SK-N-SH (cell line): ENCODE results near the gene ACD. TPM values are rescaled to one million over a fixed set of nuclear protein-coding genes. Genes with fewer than 3 reads are reported as not detected.

Experiments used
- CTCF ChIA-PET: fragments of 300-600, 350-600 bp; formaldehyde crosslinking; extraction: SDS; loops from one replicate; lab custom pipeline; 2021; lab: Yijun Ruan, JAX
- POLR2A ChIA-PET: fragments of 350-600 bp; sonication (Branson Sonifier 250); formaldehyde crosslinking; extraction: SDS; loops from one replicate; lab custom pipeline; 2020; ENCODE audit warnings: antibody characterized with exemption, inconsistent platforms; lab: Yijun Ruan, JAX
- DNase-seq: peaks from one replicate; pipeline ENCODE4 v3.0.0; 2012
- H2AFZ ChIP-seq: fragments of 200-600 bp; sonication (generic); 2 replicates; pipeline ENCODE4 v1.8.1; 2016; ENCODE audit warnings: antibody characterized with exemption, mild to moderate bottlenecking, low read depth
- H3F3A ChIP-seq: fragments of 200-600 bp; sonication (generic); replicated peaks from 2 replicates; pipeline ENCODE3; 2016; ENCODE audit warnings: antibody characterized with exemption, mild to moderate bottlenecking; ENCODE audit not compliant: insufficient read depth
- H3K27ac ChIP-seq, 2 experiments: fragments of 200-500 bp in 1 of 2; fragments of 200-600 bp in 1 of 2; sonication (Bioruptor generic) in 1 of 2; sonication (generic), shearing (Covaris generic) in 1 of 2; 2 replicates each; pipeline versions ENCODE4 v1.5.1 to v1.6.1; 2014 to 2016; ENCODE audit warnings: low read depth in 2 of 2, inconsistent platforms in 1 of 2, low read length in 1 of 2, mild to moderate bottlenecking in 1 of 2, mixed read lengths in 1 of 2
- H3K27me3 ChIP-seq: fragments of 200-600 bp; sonication (generic), shearing (Covaris generic); 2 replicates; pipeline ENCODE4 v1.6.1; 2016; ENCODE audit warnings: mixed run types; ENCODE audit not compliant: insufficient read depth
- H3K36me3 ChIP-seq, 2 experiments: fragments of 200-500 bp in 1 of 2; fragments of 200-600 bp in 1 of 2; sonication (Bioruptor generic) in 1 of 2; sonication (generic) in 1 of 2; replicated peaks in 1 of 2; 2 replicates each; pipeline versions ENCODE3 to v1.5.1; 2014 to 2016; ENCODE audit warnings: low read length in 1 of 2, mild to moderate bottlenecking in 1 of 2; ENCODE audit not compliant: insufficient read depth in 2 of 2, control insufficient read depth in 1 of 2
- H3K4me1 ChIP-seq, 2 experiments: fragments of 200-500 bp in 1 of 2; fragments of 200-600 bp in 1 of 2; sonication (Bioruptor generic) in 1 of 2; sonication (generic), shearing (Covaris generic) in 1 of 2; 2 replicates each; pipeline versions ENCODE4 v1.5.1 to v1.6.1; 2014 to 2016; ENCODE audit warnings: low read depth in 1 of 2, low read length in 1 of 2, mixed run types in 1 of 2; ENCODE audit not compliant: insufficient read depth in 2 of 2, control insufficient read depth in 1 of 2
- H3K4me2 ChIP-seq: fragments of 200-600 bp; sonication (generic), shearing (Covaris generic); 2 replicates; pipeline ENCODE4 v1.6.1; 2017; ENCODE audit warnings: mixed run types
- H3K4me3 ChIP-seq, 2 experiments: fragments of 200-500 bp in 1 of 2; fragments of 200-600 bp in 1 of 2; sonication (Bioruptor generic) in 1 of 2; sonication (generic), shearing (Covaris generic) in 1 of 2; 2 replicates each; pipeline versions ENCODE4 v1.5.1 to v1.8.1; 2014 to 2016; ENCODE audit warnings: low read depth in 2 of 2, inconsistent platforms in 1 of 2, low read length in 1 of 2, mild to moderate bottlenecking in 1 of 2, mixed read lengths in 1 of 2, moderate library complexity in 1 of 2
- H3K79me2 ChIP-seq: fragments of 200-600 bp; sonication (generic); 2 replicates; pipeline ENCODE4 v1.8.1; 2017; ENCODE audit warnings: mild to moderate bottlenecking; ENCODE audit not compliant: insufficient read depth
- H3K9ac ChIP-seq: fragments of 200-600 bp; sonication (generic); 2 replicates; pipeline ENCODE4 v1.6.1; 2017; ENCODE audit warnings: mixed run types
- H3K9me2 ChIP-seq: fragments of 200-600 bp; sonication (generic); 2 replicates; pipeline ENCODE4 v1.6.1; 2017; ENCODE audit warnings: mixed run types
- H3K9me3 ChIP-seq: fragments of 200-600 bp; sonication (generic); 2 replicates; pipeline ENCODE4 v1.6.1; 2017; ENCODE audit warnings: mixed run types, mild to moderate bottlenecking, moderate library complexity
- H4K20me1 ChIP-seq: fragments of 200-600 bp; sonication (generic); 2 replicates; pipeline ENCODE4 v1.6.1; 2017; ENCODE audit warnings: mild to moderate bottlenecking, mixed run types; ENCODE audit not compliant: insufficient read depth
- CTCF ChIP-seq: fragments of 200-600 bp; sonication (generic); IDR thresholded peaks from 2 replicates; pipeline ENCODE4 v1.6.1; 2017; ENCODE audit warnings: antibody characterized with exemption, mild to moderate bottlenecking, moderate library complexity
- EZH2phosphoT487 ChIP-seq: fragments of 200-600 bp; sonication (generic); IDR thresholded peaks from 2 replicates; pipeline ENCODE4 v1.6.1; 2017; ENCODE audit warnings: low read depth, mixed run types, mild to moderate bottlenecking, antibody characterized with exemption, moderate library complexity, borderline replicate concordance
- FOSL2 ChIP-seq: IDR thresholded peaks from 2 replicates; pipeline ENCODE4 v1.4.0; 2012; ENCODE audit warnings: low read depth, mild to moderate bottlenecking, moderate library complexity, borderline replicate concordance
- FOXM1 ChIP-seq: IDR thresholded peaks from 2 replicates; pipeline ENCODE4 v1.4.0; 2012; ENCODE audit warnings: low read depth, mild to moderate bottlenecking
- GABPA ChIP-seq: IDR thresholded peaks from 2 replicates; pipeline ENCODE4 v1.4.0; 2012; ENCODE audit warnings: low read depth, mild to moderate bottlenecking
- GATA2 ChIP-seq: sonication (generic); formaldehyde crosslinking; IDR thresholded peaks from 2 replicates; pipeline ENCODE4 v1.5.0; 2020; ENCODE audit warnings: mild to moderate bottlenecking, missing genetic modification reagents
- JUND ChIP-seq: IDR thresholded peaks from 2 replicates; pipeline ENCODE4 v1.4.0; 2012
- MAX ChIP-seq: IDR thresholded peaks from 2 replicates; pipeline ENCODE4 v1.4.0; 2012; ENCODE audit warnings: low read depth
- MXI1 ChIP-seq: IDR thresholded peaks from 2 replicates; pipeline ENCODE4 v1.6.1; 2012; ENCODE audit warnings: mild to moderate bottlenecking, low read depth, low read length, improper control_type of control experiment
- NFIC ChIP-seq: IDR thresholded peaks from 2 replicates; pipeline ENCODE4 v1.4.0; 2012; ENCODE audit warnings: borderline replicate concordance
- POLR2AphosphoS5 ChIP-seq: IDR thresholded peaks from 2 replicates; pipeline ENCODE4 v1.6.1; 2012; ENCODE audit warnings: low read depth, low read length
- RFX5 ChIP-seq: IDR thresholded peaks from 2 replicates; pipeline ENCODE4 v1.6.1; 2012; ENCODE audit warnings: mild to moderate bottlenecking, improper control_type of control experiment, low read length
- WGBS: methylation state at CpG from one replicate; pipeline ENCODE4 v1.1.6; 2017; ENCODE audit warnings: low lambda C conversion rate; 5-methylcytosine and 5-hydroxymethylcytosine counted together
- polyA plus RNA-seq, 3 experiments: library from polyadenylated mRNA; depleted of rRNA; stranded (reverse); fragments of >200 nt; gene quantifications; 2 replicates each; pipeline ENCODE4 v1.2.3, GENCODE V29; 2012
- TF ChIP-seq, protein P1 (sequence below): fragments of 150-350 bp; IDR thresholded peaks from 2 replicates; pipeline ENCODE4 v1.6.1; 2016; ENCODE audit warnings: mild to moderate bottlenecking, low read depth, low read length
- TF ChIP-seq, protein P2 (sequence below): IDR thresholded peaks from 2 replicates; pipeline ENCODE4 v1.4.0; 2012; ENCODE audit warnings: low read depth, borderline replicate concordance

ACD gene
- polyA plus RNA-seq, 1 of the 3 experiments (the other 2 are of a cell fraction) = 37.8 TPM

DNA sequence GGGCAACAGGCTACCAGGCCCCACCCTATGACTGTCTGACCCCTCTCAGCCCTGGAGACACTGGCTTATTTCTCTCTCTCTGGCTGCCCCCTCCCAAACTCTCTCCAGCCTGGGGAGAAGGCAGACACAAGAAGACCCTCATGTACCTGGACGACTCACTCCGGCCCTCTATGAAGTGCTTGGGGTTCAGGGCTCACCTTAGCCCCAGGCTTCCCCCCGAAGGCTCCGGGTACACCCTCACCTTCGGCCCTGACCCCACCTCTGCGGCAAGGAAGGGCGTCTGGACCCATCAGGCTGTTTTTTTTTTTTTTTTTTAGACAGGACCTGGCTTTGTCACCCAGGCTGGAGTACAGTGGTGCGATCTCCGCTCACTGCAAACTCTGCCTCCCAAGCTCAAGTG is 16.0 kb downstream of the ACD start:
- H3K27ac ChIP-seq = no peak overlapping the region

More for the DNA sequence above, 16.0 kb downstream of the ACD start:
- Histone ChIP-seq H3K36me3 (peaks cover 0 to under 1% of the 10 kb centered on the region in 2 experiments), H2AFZ (no peak overlapping the region), H3K9me3 (no peaks in the 10 kb centered on the region), H3K27me3 (no peaks in the 10 kb centered on the region), H3K9me2 (no peaks in the 10 kb centered on the region), H3K9ac (no peak overlapping the region)
- DNase-seq = no peak
- CTCF ChIA-PET = interaction anchor here (0.6 to 16.5 kb wide), 26 partner anchors 9 to 180 kb away, joined by 3 to 263 read pairs (median 8); partner anchors contain the start of genes ACD, AGRP, CTCF and PARD6A
- WGBS = 95% methylated on average over 9 of the region's 9 CpGs
- TF ChIP-seq CTCF (no peak), JUND (no peak), MXI1 (no peak), FOSL2 (no peak), EZH2phosphoT487 (no peak), MAX (no peak), NFIC (no peak), POLR2AphosphoS5 (no peak), FOXM1 (no peak), GATA2 (no peak), RFX5 (no peak), GABPA (no peak)
- TF ChIP-seq, protein P1, sequence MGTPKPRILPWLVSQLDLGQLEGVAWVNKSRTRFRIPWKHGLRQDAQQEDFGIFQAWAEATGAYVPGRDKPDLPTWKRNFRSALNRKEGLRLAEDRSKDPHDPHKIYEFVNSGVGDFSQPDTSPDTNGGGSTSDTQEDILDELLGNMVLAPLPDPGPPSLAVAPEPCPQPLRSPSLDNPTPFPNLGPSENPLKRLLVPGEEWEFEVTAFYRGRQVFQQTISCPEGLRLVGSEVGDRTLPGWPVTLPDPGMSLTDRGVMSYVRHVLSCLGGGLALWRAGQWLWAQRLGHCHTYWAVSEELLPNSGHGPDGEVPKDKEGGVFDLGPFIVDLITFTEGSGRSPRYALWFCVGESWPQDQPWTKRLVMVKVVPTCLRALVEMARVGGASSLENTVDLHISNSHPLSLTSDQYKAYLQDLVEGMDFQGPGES = no peak
- TF ChIP-seq, protein P2, sequence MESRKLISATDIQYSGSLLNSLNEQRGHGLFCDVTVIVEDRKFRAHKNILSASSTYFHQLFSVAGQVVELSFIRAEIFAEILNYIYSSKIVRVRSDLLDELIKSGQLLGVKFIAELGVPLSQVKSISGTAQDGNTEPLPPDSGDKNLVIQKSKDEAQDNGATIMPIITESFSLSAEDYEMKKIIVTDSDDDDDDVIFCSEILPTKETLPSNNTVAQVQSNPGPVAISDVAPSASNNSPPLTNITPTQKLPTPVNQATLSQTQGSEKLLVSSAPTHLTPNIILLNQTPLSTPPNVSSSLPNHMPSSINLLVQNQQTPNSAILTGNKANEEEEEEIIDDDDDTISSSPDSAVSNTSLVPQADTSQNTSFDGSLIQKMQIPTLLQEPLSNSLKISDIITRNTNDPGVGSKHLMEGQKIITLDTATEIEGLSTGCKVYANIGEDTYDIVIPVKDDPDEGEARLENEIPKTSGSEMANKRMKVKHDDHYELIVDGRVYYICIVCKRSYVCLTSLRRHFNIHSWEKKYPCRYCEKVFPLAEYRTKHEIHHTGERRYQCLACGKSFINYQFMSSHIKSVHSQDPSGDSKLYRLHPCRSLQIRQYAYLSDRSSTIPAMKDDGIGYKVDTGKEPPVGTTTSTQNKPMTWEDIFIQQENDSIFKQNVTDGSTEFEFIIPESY = no peak
- TF ChIP-seq, all 33 proteins: peak for 0
- H3F3A ChIP-seq = no peaks in the 10 kb centered on the region
- H3K79me2 ChIP-seq = no peaks in the 10 kb centered on the region
- POLR2A ChIA-PET = no interaction called here
- no peak overlapping the region for H3K4me3 ChIP-seq
- no peaks in the 10 kb centered on the region for H4K20me1 ChIP-seq
- 0 out of 2 replicates have a peak overlapping the region, but pooled peaks have one; percentile 57 for H3K4me2 ChIP-seq
- H3K4me1 ChIP-seq = peaks cover 0 to 4% of the 10 kb centered on the region in 2 experiments; a peak in 1 of 4 replicates
